OCI-M1 (cell line): Measurements from ENCODE around the gene ASTE1.
"Not testable (repeated sequence)": the region's sequence is repeated elsewhere in the genome, so short reads cannot be mapped to it uniquely, and the experiment has no call there.

Source experiments
- DNase-seq: peaks from one replicate; lab custom pipeline; 2025; lab: John Stamatoyannopoulos, UW

ASTE1 gene

GRCh38 chr3:131026321-131027151 lies at the start of gene ASTE1, which contains the start of gene NEK11:
TSS of gene ASTE1 (minus strand) at chr3:131026825. CDS start at chr3:131025306, 1,519 bp downstream.
TSS of gene NEK11 (plus strand) at chr3:131026877. CDS start at chr3:131029709, 2,832 bp downstream.
- peak; percentile 88 for DNase-seq

- peak; percentile 47 for DNase-seq
Observed at GRCh38 chr3:131075632-131076328, 49.2 kb upstream of the ASTE1 start.

GRCh38 chr3:131072845-131073244 lies 46.2 kb upstream of the ASTE1 start:
- DNase-seq, result peak; percentile 85

- DNase-seq, result peak; percentile 96
Observed at GRCh38 chr3:131072099-131072559, 45.5 kb upstream of the ASTE1 start.

- DNase-seq, result no peak
Observed at GRCh38 chr3:131067983-131068382, 41.4 kb upstream of the ASTE1 start.

GRCh38 chr3:131053043-131053859 lies 26.6 kb upstream of the ASTE1 start:
- peak; percentile 50 for DNase-seq

- no peak for DNase-seq
Observed at GRCh38 chr3:131050001-131050400, 23.4 kb upstream of the ASTE1 start.

GRCh38 chr3:131048030-131048429 lies 21.4 kb upstream of the ASTE1 start:
- no peak for DNase-seq

GRCh38 chr3:131047582-131047981 lies 21.0 kb upstream of the ASTE1 start:
- peak; percentile 90 for DNase-seq

- not testable (repeated sequence) for DNase-seq
Observed at GRCh38 chr3:131042271-131042985, 15.8 kb upstream of the ASTE1 start.

- no peak for DNase-seq
Observed at GRCh38 chr3:131038326-131038725, 11.7 kb upstream of the ASTE1 start.

GRCh38 chr3:131036986-131037385 lies 10.4 kb upstream of the ASTE1 start:
- no peak for DNase-seq

- no peak for DNase-seq
Observed at GRCh38 chr3:131036200-131036816, 9.7 kb upstream of the ASTE1 start.

GRCh38 chr3:131033480-131034080 lies 7.0 kb upstream of the ASTE1 start:
- peak; percentile 82 for DNase-seq

- no peak for DNase-seq
Observed at GRCh38 chr3:131031660-131032059, 5.0 kb upstream of the ASTE1 start.

GRCh38 chr3:131028844-131029243 lies 2.2 kb upstream of the ASTE1 start:
- no peak for DNase-seq

- no peak for DNase-seq
Observed at GRCh38 chr3:131025539-131025938, 1.1 kb downstream of the ASTE1 start.

- peak; percentile 94 for DNase-seq
Observed at GRCh38 chr3:131020122-131020693, 6.4 kb downstream of the ASTE1 start.

- DNase-seq, result no peak
Observed at GRCh38 chr3:131018970-131019369, 7.7 kb downstream of the ASTE1 start.

GRCh38 chr3:131009698-131010097 lies 16.9 kb downstream of the ASTE1 start:
- DNase-seq, result no peak
